DOHH2 (cell line): ENCODE data around the gene HASPIN.

Experiments
- H3F3A ChIP-seq: fragments of 200-600 bp; sonication (generic), shearing (Covaris generic); 2 replicates; pipeline ENCODE4 v1.6.0; 2016; ENCODE audit warnings: antibody characterized with exemption, mild to moderate bottlenecking; ENCODE audit not compliant: control insufficient read depth, insufficient read depth
- H3K27ac ChIP-seq: fragments of 200-600 bp; sonication (generic); 2 replicates; pipeline ENCODE4 v1.5.1; 2014; ENCODE audit warnings: low read depth, mild to moderate bottlenecking, low read length, moderate library complexity
- H3K27me3 ChIP-seq: fragments of 200-600 bp; sonication (generic); 2 replicates; pipeline ENCODE4 v1.6.1; 2014; ENCODE audit warnings: mild to moderate bottlenecking, low read length, mixed read lengths; ENCODE audit not compliant: control insufficient read depth
- H3K36me3 ChIP-seq: fragments of 200-600 bp; sonication (generic); 2 replicates; pipeline ENCODE4 v1.6.1; 2014; ENCODE audit warnings: mild to moderate bottlenecking, low read length, moderate library complexity, mixed read lengths; ENCODE audit not compliant: control insufficient read depth
- H3K4me1 ChIP-seq: fragments of 200-600 bp; sonication (generic); 2 replicates; pipeline ENCODE4 v1.6.1; 2014; ENCODE audit warnings: mild to moderate bottlenecking, low read length, mixed read lengths; ENCODE audit not compliant: control insufficient read depth
- H3K4me2 ChIP-seq: fragments of 200-600 bp; sonication (generic); 2 replicates; pipeline ENCODE4 v1.6.0; 2014; ENCODE audit warnings: mild to moderate bottlenecking, low read length, moderate library complexity
- H3K4me3 ChIP-seq: fragments of 200-600 bp; sonication (generic); 2 replicates; pipeline ENCODE4 v1.5.1; 2014; ENCODE audit warnings: mild to moderate bottlenecking, low read length, mixed read lengths
- H3K79me2 ChIP-seq: fragments of 200-600 bp; sonication (generic); 2 replicates; pipeline ENCODE4 v1.6.1; 2014; ENCODE audit warnings: mild to moderate bottlenecking, low read length, mixed read lengths; ENCODE audit not compliant: control insufficient read depth
- H3K9me2 ChIP-seq: fragments of 200-600 bp; sonication (generic); replicated peaks from 2 replicates; pipeline ENCODE4 v1.6.1; 2014; ENCODE audit warnings: mild to moderate bottlenecking, low read length, mixed read lengths; ENCODE audit not compliant: control insufficient read depth
- H3K9me3 ChIP-seq: fragments of 200-600 bp; sonication (generic); 2 replicates; pipeline ENCODE4 v1.6.1; 2014; ENCODE audit warnings: antibody characterized with exemption, low read length, mixed read lengths; ENCODE audit not compliant: control insufficient read depth, insufficient read depth
- H4K20me1 ChIP-seq: fragments of 200-600 bp; sonication (generic); 2 replicates; pipeline ENCODE4 v1.6.0; 2014; ENCODE audit warnings: low read depth, mild to moderate bottlenecking, antibody characterized with exemption, low read length, moderate library complexity; ENCODE audit not compliant: control insufficient read depth, insufficient read depth
- EZH2phosphoT487 ChIP-seq: fragments of 200-600 bp; sonication (generic); IDR thresholded peaks from 2 replicates; pipeline ENCODE4 v1.6.1; 2017; ENCODE audit warnings: borderline replicate concordance, mild to moderate bottlenecking, antibody characterized with exemption, low read length, moderate library complexity, mixed read lengths
- TF ChIP-seq, protein P1 (sequence below): fragments of 200-600 bp; sonication (generic); IDR thresholded peaks from one replicate; pipeline ENCODE4 v1.5.1; 2014; ENCODE audit warnings: antibody characterized with exemption, mild to moderate bottlenecking, low read depth, low read length; ENCODE audit not compliant: poor library complexity, severe bottlenecking

HASPIN gene

DNA sequence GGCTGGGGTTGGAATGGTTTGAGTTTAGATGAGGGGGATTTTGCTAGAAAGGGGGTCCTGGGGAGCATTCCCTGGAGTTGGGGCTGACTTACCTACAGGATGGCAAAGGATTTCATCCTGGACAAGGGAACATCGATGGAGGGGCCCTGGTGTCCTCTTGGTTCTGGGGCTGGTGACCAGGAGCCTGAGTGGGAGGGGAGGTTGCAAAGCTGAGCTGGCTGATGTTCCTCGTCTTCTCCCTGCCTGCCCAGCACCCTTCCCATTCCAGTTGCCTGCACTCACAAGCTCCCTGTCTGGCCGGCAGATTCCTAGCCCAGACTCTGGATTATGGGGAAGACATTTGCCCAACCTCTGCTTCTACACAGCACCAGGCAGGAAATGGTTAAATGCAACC is 40.1 kb downstream of the HASPIN start:
- no peaks in the 10 kb centered on the region for H3K27me3 ChIP-seq
- TF ChIP-seq, protein P1, sequence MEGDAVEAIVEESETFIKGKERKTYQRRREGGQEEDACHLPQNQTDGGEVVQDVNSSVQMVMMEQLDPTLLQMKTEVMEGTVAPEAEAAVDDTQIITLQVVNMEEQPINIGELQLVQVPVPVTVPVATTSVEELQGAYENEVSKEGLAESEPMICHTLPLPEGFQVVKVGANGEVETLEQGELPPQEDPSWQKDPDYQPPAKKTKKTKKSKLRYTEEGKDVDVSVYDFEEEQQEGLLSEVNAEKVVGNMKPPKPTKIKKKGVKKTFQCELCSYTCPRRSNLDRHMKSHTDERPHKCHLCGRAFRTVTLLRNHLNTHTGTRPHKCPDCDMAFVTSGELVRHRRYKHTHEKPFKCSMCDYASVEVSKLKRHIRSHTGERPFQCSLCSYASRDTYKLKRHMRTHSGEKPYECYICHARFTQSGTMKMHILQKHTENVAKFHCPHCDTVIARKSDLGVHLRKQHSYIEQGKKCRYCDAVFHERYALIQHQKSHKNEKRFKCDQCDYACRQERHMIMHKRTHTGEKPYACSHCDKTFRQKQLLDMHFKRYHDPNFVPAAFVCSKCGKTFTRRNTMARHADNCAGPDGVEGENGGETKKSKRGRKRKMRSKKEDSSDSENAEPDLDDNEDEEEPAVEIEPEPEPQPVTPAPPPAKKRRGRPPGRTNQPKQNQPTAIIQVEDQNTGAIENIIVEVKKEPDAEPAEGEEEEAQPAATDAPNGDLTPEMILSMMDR: no peak
- TF ChIP-seq EZH2phosphoT487: no peak
- no peaks in the 10 kb centered on the region for H3K36me3 ChIP-seq
- no peaks in the 10 kb centered on the region for H3K79me2 ChIP-seq
- peaks cover 27% of the 10 kb centered on the region for H3K4me1 ChIP-seq
- no peaks in the 10 kb centered on the region; the same call in 1 of the 2 replicates for H3F3A ChIP-seq
- no peaks in the 10 kb centered on the region for H4K20me1 ChIP-seq
- no peaks in the 10 kb centered on the region for H3K9me3 ChIP-seq
- no peak overlapping the region for H3K4me2 ChIP-seq
- H3K9me2 ChIP-seq: no peaks in the 10 kb centered on the region
- H3K27ac ChIP-seq: no peak overlapping the region
- H3K4me3 ChIP-seq: no peak overlapping the region

DNA sequence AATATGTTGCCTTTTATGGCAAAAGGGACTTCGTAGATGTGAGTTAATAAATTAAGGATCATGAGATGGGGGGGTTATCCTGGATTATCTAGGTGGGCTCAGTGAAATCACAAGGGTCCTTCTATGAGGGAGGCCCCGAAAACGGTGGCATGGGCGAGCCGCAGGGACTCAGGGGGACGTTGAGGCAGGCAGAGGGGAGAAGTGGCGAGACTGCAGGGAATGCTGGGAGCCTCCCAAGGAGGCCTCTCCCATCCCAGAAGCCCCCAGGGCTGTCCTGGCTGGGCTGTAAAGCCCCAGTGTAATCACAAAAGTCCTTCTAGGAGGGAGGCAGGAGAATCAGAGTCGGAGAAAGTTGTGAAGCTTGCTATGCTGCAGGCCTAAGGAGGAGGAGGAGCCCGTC is 42.3 kb downstream of the HASPIN start:
- no peaks in the 10 kb centered on the region for H3K79me2 ChIP-seq
- no peak overlapping the region for H3K27ac ChIP-seq
- no peaks in the 10 kb centered on the region for H3K9me3 ChIP-seq
- no peaks in the 10 kb centered on the region; the same call in 1 of the 2 replicates for H3F3A ChIP-seq
- no peak overlapping the region for H3K4me3 ChIP-seq
- no peak for TF ChIP-seq EZH2phosphoT487
- TF ChIP-seq, protein P1: no peak
- peaks cover 36% of the 10 kb centered on the region for H3K4me1 ChIP-seq
- H3K9me2 ChIP-seq: no peaks in the 10 kb centered on the region
- H3K36me3 ChIP-seq: no peaks in the 10 kb centered on the region
- no peaks in the 10 kb centered on the region for H3K27me3 ChIP-seq
- H4K20me1 ChIP-seq: no peaks in the 10 kb centered on the region
- peak overlapping the region; percentile 24 for H3K4me2 ChIP-seq

DNA sequence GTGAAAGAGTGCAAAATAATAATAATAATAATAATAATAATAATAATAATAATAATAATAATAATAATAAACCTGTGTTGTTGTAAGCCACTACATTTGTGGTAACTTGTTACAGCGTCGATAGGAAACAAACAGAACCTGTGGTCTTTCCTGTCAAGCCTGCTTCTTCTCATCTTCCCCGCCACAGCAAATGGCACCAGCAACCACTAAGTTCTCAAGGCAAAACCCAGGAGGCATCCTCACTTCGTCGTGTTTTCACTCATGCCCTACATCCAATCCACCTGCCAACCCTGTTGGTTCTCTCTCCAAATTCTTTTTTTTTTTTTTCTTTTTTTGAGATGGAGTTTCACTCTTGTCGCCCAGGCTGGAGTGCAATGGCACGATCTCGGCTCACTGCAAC is 43.1 kb downstream of the HASPIN start:
- no peaks in the 10 kb centered on the region for H3K27me3 ChIP-seq
- no peaks in the 10 kb centered on the region for H3K79me2 ChIP-seq
- H3K9me3 ChIP-seq: no peaks in the 10 kb centered on the region
- H3K27ac ChIP-seq: no peak overlapping the region
- no peaks in the 10 kb centered on the region; the same call in 1 of the 2 replicates for H3F3A ChIP-seq
- no peak for TF ChIP-seq EZH2phosphoT487
- no peak overlapping the region for H3K4me2 ChIP-seq
- no peaks in the 10 kb centered on the region for H3K9me2 ChIP-seq
- no peaks in the 10 kb centered on the region for H4K20me1 ChIP-seq
- H3K36me3 ChIP-seq: no peaks in the 10 kb centered on the region
- H3K4me1 ChIP-seq: peaks cover 39% of the 10 kb centered on the region
- H3K4me3 ChIP-seq: no peak overlapping the region

DNA sequence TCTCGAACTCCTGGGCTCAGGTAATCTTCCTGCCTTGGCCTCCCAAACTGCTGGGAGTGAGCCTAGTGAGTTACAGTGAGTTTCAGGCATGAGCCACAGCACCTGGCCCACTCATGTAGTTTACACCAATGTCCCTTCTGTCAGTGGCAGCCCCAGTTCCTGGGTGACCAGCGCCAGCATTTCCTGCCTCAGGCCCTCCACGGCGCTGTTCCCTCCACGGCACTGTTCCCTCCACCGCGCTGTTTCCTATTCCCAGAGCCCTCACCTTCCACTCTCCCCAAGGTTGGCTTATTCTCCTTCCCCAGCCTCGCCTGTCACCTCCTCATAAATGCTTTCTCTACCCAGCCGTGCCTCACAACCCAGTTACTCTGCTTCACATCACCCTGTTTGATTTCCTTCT is 44.6 kb downstream of the HASPIN start:
- TF ChIP-seq, protein P1: no peak
- no peak for TF ChIP-seq EZH2phosphoT487
- H3K9me3 ChIP-seq: no peaks in the 10 kb centered on the region
- peaks cover 39% of the 10 kb centered on the region for H3K4me1 ChIP-seq
- H3F3A ChIP-seq: no peaks in the 10 kb centered on the region; the same call in 1 of the 2 replicates
- no peaks in the 10 kb centered on the region for H3K36me3 ChIP-seq
- no peaks in the 10 kb centered on the region for H4K20me1 ChIP-seq
- H3K9me2 ChIP-seq: no peaks in the 10 kb centered on the region
- no peak overlapping the region for H3K27ac ChIP-seq
- no peaks in the 10 kb centered on the region for H3K27me3 ChIP-seq
- H3K4me3 ChIP-seq: no peak overlapping the region
- H3K4me2 ChIP-seq: no peak overlapping the region
- H3K79me2 ChIP-seq: no peaks in the 10 kb centered on the region
